Liver (tissue), 9 donors: ENCODE data around the gene PASK. TPM values are rescaled to one million over a fixed set of nuclear protein-coding genes. Genes with fewer than 3 reads are reported as not detected.

Experiments used
- DNase-seq: peaks from one replicate; pipeline ENCODE4 v3.0.0-alpha.2; 2017; ENCODE audit warnings: low spot score
- H3K27ac ChIP-seq, 2 donors: one replicate each; pipeline ENCODE4 v1.7.0; 2013; ENCODE audit warnings: inconsistent platforms in 2 of 2, low read length in 2 of 2, control low read depth in 1 of 2, low read depth in 1 of 2, mild to moderate bottlenecking in 1 of 2
- H3K27me3 ChIP-seq, 4 donors: one replicate each; pipeline versions ENCODE4 v1.6.1 to v1.7.0; 2013; ENCODE audit warnings: low read length in 3 of 4, inconsistent platforms in 1 of 4, mild to moderate bottlenecking in 1 of 4, moderate library complexity in 1 of 4; ENCODE audit not compliant: control insufficient read depth in 4 of 4, insufficient read depth in 4 of 4
- H3K36me3 ChIP-seq, 4 donors: one replicate each; pipeline versions ENCODE4 v1.6.1 to v1.7.0; 2013; ENCODE audit warnings: low read length in 3 of 4, mild to moderate bottlenecking in 3 of 4, low read depth in 1 of 4, moderate library complexity in 1 of 4; ENCODE audit not compliant: control insufficient read depth in 4 of 4, insufficient read depth in 3 of 4
- H3K4me1 ChIP-seq, 4 donors: one replicate each; pipeline versions ENCODE4 v1.6.1 to v1.7.0; 2013; ENCODE audit warnings: low read length in 3 of 4, mild to moderate bottlenecking in 3 of 4, moderate library complexity in 1 of 4; ENCODE audit not compliant: control insufficient read depth in 4 of 4, insufficient read depth in 4 of 4
- H3K4me3 ChIP-seq, 3 donors: one replicate each; pipeline versions ENCODE4 v1.6.1 to v1.7.0; 2013; ENCODE audit warnings: low read length in 3 of 3, control low read depth in 1 of 3, low read depth in 1 of 3, mild to moderate bottlenecking in 1 of 3
- H3K9ac ChIP-seq, 2 donors: one replicate each; pipeline ENCODE4 v1.7.0; 2013; ENCODE audit warnings: low read length in 2 of 2, mild to moderate bottlenecking in 2 of 2, moderate library complexity in 2 of 2, control low read depth in 1 of 2, low read depth in 1 of 2
- H3K9me3 ChIP-seq, 4 donors: one replicate each; pipeline versions ENCODE4 v1.6.1 to v1.7.0; 2013; ENCODE audit warnings: low read length in 3 of 4; ENCODE audit not compliant: control insufficient read depth in 4 of 4
- ATF3 ChIP-seq: IDR thresholded peaks from 2 replicates; pipeline ENCODE4 v1.6.1; 2016; ENCODE audit warnings: antibody characterized with exemption
- EGR1 ChIP-seq, 2 donors: IDR thresholded peaks; 2 replicates each; pipeline ENCODE4 v1.6.1; 2016 to 2018; ENCODE audit warnings: antibody characterized with exemption in 2 of 2, low read depth in 2 of 2
- FOXA1 ChIP-seq: IDR thresholded peaks from 2 replicates; pipeline ENCODE4 v1.6.1; 2016; ENCODE audit warnings: antibody characterized with exemption
- REST ChIP-seq: IDR thresholded peaks from 2 replicates; pipeline ENCODE4 v1.6.1; 2016; ENCODE audit warnings: antibody characterized with exemption, mild to moderate bottlenecking
- SP1 ChIP-seq: IDR thresholded peaks from 2 replicates; pipeline ENCODE4 v1.6.1; 2018; ENCODE audit warnings: antibody characterized with exemption, mild to moderate bottlenecking
- TAF1 ChIP-seq: conservative IDR thresholded peaks from 2 replicates; pipeline ENCODE4 v1.6.1; 2016; ENCODE audit warnings: antibody characterized with exemption, mild to moderate bottlenecking
- YY1 ChIP-seq: IDR thresholded peaks from 2 replicates; pipeline ENCODE4 v1.6.1; 2016; ENCODE audit warnings: antibody characterized with exemption, mild to moderate bottlenecking
- WGBS: extraction: QIAGEN DNeasy Blood & Tissue Kit; methylation state at CpG from one replicate; pipeline ENCODE4 v1.1.7; 2013; 5-methylcytosine and 5-hydroxymethylcytosine counted together
- polyA plus RNA-seq, 2 donors: library from polyadenylated mRNA; stranded (reverse) in 1 of 2; unstranded in 1 of 2; fragments of 200-250 nt in 1 of 2; fragments of >200 nt in 1 of 2; fragmentation: Nextera tagmentation in 1 of 2; extraction: Ambion mirVana in 1 of 2; gene quantifications; one replicate each; pipeline versions ENCODE4 v1.2.1 to v1.2.3, GENCODE V29; 2013 to 2015
- total RNA-seq, 2 donors: library from RNA; depleted of rRNA; stranded (reverse); fragments of >200 nt; gene quantifications; one replicate each; pipeline ENCODE4 v1.2.3, GENCODE V29; 2014
- TF ChIP-seq, protein P1 (sequence below): fragments of 150-350 bp; IDR thresholded peaks from 2 replicates; pipeline ENCODE4 v1.5.1; 2017; ENCODE audit warnings: improper control_type of control experiment, low read depth, low read length; ENCODE audit not compliant: missing input control
- donor health status: healthy.
- donor health status: healthy.
- donor health status: healthy.
- donor health status: healthy.
- donor health status: healthy.

PASK gene
- total and polyA plus RNA-seq, 4 donors, result 0.96 to 8.8 (median 2.9) TPM

GRCh38 chr2:241069821-241070281, 79.4 kb downstream of the PASK start (continued):
- no peak for TF ChIP-seq REST

GRCh38 chr2:241068942-241069810, 80.1 kb downstream of the PASK start:
- TF ChIP-seq YY1, result no peak
- no peak for TF ChIP-seq ATF3
- TF ChIP-seq EGR1 (IDR thresholded peaks at IDR 0.05; ENCODE audit: low read depth in 2 of 2), result no peak
- TF ChIP-seq FOXA1, result no peak
- no peak for TF ChIP-seq REST
- TF ChIP-seq TAF1, result no peak
- TF ChIP-seq, protein P1, sequence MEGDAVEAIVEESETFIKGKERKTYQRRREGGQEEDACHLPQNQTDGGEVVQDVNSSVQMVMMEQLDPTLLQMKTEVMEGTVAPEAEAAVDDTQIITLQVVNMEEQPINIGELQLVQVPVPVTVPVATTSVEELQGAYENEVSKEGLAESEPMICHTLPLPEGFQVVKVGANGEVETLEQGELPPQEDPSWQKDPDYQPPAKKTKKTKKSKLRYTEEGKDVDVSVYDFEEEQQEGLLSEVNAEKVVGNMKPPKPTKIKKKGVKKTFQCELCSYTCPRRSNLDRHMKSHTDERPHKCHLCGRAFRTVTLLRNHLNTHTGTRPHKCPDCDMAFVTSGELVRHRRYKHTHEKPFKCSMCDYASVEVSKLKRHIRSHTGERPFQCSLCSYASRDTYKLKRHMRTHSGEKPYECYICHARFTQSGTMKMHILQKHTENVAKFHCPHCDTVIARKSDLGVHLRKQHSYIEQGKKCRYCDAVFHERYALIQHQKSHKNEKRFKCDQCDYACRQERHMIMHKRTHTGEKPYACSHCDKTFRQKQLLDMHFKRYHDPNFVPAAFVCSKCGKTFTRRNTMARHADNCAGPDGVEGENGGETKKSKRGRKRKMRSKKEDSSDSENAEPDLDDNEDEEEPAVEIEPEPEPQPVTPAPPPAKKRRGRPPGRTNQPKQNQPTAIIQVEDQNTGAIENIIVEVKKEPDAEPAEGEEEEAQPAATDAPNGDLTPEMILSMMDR, result no peak
- no peak for TF ChIP-seq SP1
- DNase-seq, result no peak
- WGBS, result 96% methylated on average over 28 of the region's 28 CpGs
- Histone ChIP-seq H3K36me3 (peaks cover 7 to 84% (median 28%) of the 10 kb centered on the region in 4 donors), H3K4me3 (no peak overlapping the region), H3K9ac (no peak overlapping the region), H3K4me1 (no peaks in the 10 kb centered on the region), H3K27ac (no peak overlapping the region), H3K27me3 (no peaks in the 10 kb centered on the region), H3K9me3 (no peaks in the 10 kb centered on the region)
